ENCODE measurements around the gene SLC16A5.

DNA sequence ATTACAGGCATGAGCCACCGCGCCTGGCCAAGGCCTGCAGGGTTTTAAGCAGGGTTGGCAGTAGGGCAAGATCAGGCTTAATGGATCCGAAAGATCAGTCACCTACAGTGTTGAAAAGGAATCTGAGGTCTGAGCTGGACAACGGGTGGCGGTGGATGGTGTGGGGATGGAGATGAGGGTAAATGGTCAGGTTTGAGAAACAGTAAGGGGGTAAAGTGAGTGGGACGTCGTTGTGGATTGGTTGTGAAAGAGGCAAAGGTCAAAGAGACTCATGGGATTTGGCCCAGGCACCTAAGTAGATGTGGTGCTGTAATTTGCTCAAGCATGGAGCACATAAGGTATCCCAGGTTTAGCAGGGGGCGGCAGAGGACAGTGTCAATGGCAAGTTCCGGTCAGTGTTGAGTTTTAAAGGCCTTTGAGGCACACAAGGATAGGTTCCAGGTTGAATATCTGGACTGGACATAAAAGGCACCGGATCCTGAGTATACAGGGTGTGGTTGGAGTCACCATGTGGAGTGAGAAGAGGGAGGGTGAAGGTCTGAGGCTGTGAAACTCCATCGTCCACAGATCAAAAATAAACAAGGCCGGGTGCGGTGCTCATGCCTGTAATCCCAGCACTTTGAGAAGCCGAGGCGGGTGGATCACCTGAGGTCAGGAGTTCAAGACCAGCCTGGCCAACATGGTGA is 1.1 kb upstream of the SLC16A5 start:
- TF ChIP-seq EZH2phosphoT487 (IDR thresholded peaks at IDR 0.05; ENCODE audit: insufficient read depth, low read depth): no peak
- no peak for TF ChIP-seq EZH2 (IDR thresholded peaks at IDR 0.05; ENCODE audit: insufficient read depth, poor library complexity, severe bottlenecking)
